Measurements from ENCODE around the gene ADAMTSL2. TPM values are rescaled to one million over a fixed set of nuclear protein-coding genes. Genes with fewer than 3 reads are reported as not detected.

Gene ADAMTSL2
- total RNA-seq, 1 experiment from 2014 or later, result not detected

GRCh38 chr9:133605856-133606707 lies 71.6 kb downstream of the ADAMTSL2 start:
- Mint-ChIP-seq H3K36me3 (ENCODE audit: insufficient read depth, unreplicated experiment) (no peaks in the 10 kb centered on the region), H3K4me3 (ENCODE audit: unreplicated experiment) (no peak overlapping the region), H3K9me3 (ENCODE audit: unreplicated experiment) (no peaks in the 10 kb centered on the region), H3K4me1 (ENCODE audit: insufficient read depth, unreplicated experiment) (no peaks in the 10 kb centered on the region), H3K27me3 (ENCODE audit: insufficient read depth, unreplicated experiment) (peaks cover 70% of the 10 kb centered on the region), H3K27ac (ENCODE audit: low read depth, unreplicated experiment) (no peak overlapping the region)
- ChIA-PET POLR2A (no interaction called here), CTCF (no interaction called here)
- DNase-seq (ENCODE audit: unreplicated experiment), result no peak
- no peak for TF ChIP-seq CTCF (IDR thresholded peaks at IDR 0.05; ENCODE audit: unreplicated experiment)
- intact Hi-C loops (cut with micrococcal nuclease), result no loop called here
- BruUV-seq (replicated peaks), result no TSS peak

DNA sequence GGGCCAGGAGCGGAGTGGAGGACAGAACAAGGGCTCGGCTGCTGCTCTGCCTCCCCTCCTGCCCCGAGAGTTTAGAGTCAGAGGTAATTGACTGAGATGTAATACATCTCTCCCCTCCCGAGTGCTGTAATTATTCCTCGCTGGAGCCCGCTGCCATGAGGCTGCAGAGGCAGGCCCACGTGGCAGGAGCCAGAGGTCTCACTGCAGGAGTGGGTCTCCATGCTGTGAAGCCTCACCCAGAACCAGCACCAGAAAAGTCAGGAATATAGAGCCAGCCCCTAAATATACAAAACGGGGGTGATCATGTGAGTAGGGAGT lies 72.2 kb downstream of the ADAMTSL2 start:
- peaks cover 76% of the 10 kb centered on the region for H3K27me3 Mint-ChIP-seq (ENCODE audit: insufficient read depth, unreplicated experiment)
- ChIA-PET POLR2A (no interaction called here), CTCF (no interaction called here)
- TF ChIP-seq CTCF (IDR thresholded peaks at IDR 0.05; ENCODE audit: unreplicated experiment), result no peak
- no peak for DNase-seq (ENCODE audit: unreplicated experiment)
- no peaks in the 10 kb centered on the region for H3K9me3 Mint-ChIP-seq (ENCODE audit: unreplicated experiment)
- no peaks in the 10 kb centered on the region for H3K36me3 Mint-ChIP-seq (ENCODE audit: insufficient read depth, unreplicated experiment)
- H3K27ac Mint-ChIP-seq (ENCODE audit: low read depth, unreplicated experiment), result no peak overlapping the region
- intact Hi-C loops (cut with micrococcal nuclease), result no loop called here
- H3K4me3 Mint-ChIP-seq (ENCODE audit: unreplicated experiment), result no peak overlapping the region
- BruUV-seq (replicated peaks), result no TSS peak
- no peaks in the 10 kb centered on the region for H3K4me1 Mint-ChIP-seq (ENCODE audit: insufficient read depth, unreplicated experiment)

DNA sequence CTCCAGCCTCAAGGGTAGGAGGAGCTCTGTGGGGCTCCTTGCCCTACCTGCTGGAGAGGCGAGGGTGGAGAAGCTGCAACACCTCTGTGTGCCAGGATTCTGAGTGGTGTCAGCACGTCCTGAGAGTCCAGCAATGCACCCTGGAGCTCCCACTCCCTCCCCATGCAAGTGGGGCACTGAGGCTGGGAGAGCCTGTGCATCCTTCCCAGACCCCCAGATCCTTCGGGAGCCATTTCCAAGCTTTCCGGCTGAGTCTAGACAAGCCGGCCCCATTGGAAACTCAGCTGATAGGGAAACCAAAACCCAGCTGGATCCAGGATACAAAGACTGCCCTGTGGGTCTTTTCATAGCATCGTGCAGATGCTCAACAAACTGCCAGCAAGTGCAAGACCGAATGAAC lies 72.9 kb downstream of the ADAMTSL2 start:
- intact Hi-C loops (cut with micrococcal nuclease), result no loop called here
- Mint-ChIP-seq H3K4me1 (ENCODE audit: insufficient read depth, unreplicated experiment) (no peaks in the 10 kb centered on the region), H3K27ac (ENCODE audit: low read depth, unreplicated experiment) (no peak overlapping the region), H3K27me3 (ENCODE audit: insufficient read depth, unreplicated experiment) (peaks cover 83% of the 10 kb centered on the region), H3K4me3 (ENCODE audit: unreplicated experiment) (no peak overlapping the region), H3K36me3 (ENCODE audit: insufficient read depth, unreplicated experiment) (no peaks in the 10 kb centered on the region), H3K9me3 (ENCODE audit: unreplicated experiment) (no peaks in the 10 kb centered on the region)
- CTCF ChIA-PET, result no interaction called here
- POLR2A ChIA-PET, result no interaction called here
- no peak for DNase-seq (ENCODE audit: unreplicated experiment)
- no TSS peak for BruUV-seq (replicated peaks)
- no peak for TF ChIP-seq CTCF (IDR thresholded peaks at IDR 0.05; ENCODE audit: unreplicated experiment)

- TF ChIP-seq CTCF (IDR thresholded peaks at IDR 0.05; ENCODE audit: unreplicated experiment), result no peak
- Mint-ChIP-seq H3K9me3 (ENCODE audit: unreplicated experiment) (no peaks in the 10 kb centered on the region), H3K36me3 (ENCODE audit: insufficient read depth, unreplicated experiment) (no peaks in the 10 kb centered on the region), H3K27me3 (ENCODE audit: insufficient read depth, unreplicated experiment) (peaks cover 89% of the 10 kb centered on the region), H3K27ac (ENCODE audit: low read depth, unreplicated experiment) (no peak overlapping the region), H3K4me1 (ENCODE audit: insufficient read depth, unreplicated experiment) (no peaks in the 10 kb centered on the region), H3K4me3 (ENCODE audit: unreplicated experiment) (no peak overlapping the region)
- intact Hi-C loops (cut with micrococcal nuclease), result no loop called here
- BruUV-seq (replicated peaks), result no TSS peak
- ChIA-PET POLR2A (no interaction called here), CTCF (no interaction called here)
- DNase-seq (ENCODE audit: unreplicated experiment), result no peak
Measured at GRCh38 chr9:133607976-133608375, 73.5 kb downstream of the ADAMTSL2 start.

Measured in MCF 10A (cell line).